ENCODE results near the gene UQCC2. TPM values are rescaled to one million over a fixed set of nuclear protein-coding genes. Genes with fewer than 3 reads are reported as not detected.

Gene UQCC2
- total and polyA plus RNA-seq, 4 donors, result 6.8 to 75.9 (median 22.4) TPM

DNA sequence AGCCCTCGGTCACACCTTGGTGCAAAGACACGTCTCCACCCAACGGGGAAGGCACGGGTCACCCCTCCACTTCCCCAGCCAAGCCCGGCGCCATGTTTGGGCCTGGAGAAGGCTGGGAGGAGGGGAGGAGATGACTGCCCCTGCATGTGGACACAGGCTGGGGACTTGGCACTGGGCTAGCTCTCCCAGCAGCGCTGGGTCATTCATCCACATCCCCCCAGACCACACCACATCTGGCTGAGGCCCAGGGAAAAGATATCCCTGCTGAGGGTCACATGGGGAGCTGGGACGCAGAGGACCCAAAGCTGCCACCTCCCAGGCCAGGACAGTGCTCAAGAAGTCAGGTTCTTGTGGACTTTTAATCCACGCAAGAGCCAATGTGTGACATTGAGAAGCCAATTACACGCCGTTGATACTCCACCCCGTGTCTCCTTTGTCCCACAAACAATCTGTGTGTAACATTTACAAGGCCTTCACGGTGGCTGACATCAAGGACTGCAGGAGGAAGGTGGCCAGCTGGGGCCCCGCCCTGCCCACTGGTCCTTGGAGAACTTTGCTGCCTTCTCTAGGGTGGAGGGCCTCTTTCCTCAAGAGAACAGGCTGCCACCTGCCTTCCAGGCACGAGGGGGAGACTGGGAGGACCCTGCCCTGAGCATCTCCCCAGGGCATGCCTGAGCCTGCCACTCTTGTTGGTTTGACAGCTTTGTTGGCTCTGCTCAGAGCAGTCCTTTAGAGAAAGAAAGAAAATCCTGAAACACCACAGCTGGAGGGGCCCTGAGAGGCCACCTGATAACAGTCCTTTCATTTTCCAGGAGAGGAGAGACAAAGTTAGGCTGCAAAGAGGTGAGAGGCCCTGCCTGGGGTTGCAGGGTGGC, 40.5 kb upstream of the UQCC2 start:
- 79% methylated on average over 15 of the region's 15 CpGs for WGBS
- H3K27ac ChIP-seq (ENCODE audit: low read depth in 1 of 2, low read length in 2 of 2), result no peak overlapping the region

DNA sequence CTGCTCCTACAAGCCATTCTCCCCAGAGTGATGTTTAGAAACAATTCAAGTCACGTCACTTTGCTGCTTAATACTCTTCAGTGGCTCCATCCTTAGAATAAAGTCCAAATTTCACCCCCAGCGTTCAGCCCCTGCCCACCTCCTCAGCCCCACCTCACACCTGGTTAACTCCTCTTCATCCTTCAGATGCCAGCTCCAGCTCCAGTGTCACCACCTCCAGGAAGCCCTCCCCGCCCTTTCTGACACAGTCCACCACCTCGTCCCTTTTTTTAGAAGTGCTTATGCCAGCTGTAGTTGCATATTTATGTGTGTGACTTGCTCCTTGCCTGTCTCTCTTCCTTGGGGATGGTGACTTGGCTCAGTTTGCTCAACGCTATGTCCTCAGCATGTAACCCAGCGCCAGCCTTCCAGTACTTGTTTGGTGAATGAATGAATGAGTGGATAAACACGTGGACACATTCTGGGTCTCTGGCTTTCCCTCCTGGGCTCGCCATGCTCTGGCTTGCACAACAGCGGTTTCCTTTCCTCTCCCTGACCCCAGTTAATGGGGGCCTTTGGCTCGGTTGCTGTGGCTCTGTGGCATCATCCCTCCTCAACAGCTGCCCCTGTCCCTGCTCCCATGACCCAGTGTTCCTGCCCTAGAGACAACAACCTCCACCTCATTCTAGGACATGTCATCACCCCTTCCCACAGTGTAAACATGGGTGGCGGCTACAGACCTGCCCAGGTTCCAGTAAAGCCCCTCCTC, 38.9 kb upstream of the UQCC2 start:
- TF ChIP-seq, protein P1, sequence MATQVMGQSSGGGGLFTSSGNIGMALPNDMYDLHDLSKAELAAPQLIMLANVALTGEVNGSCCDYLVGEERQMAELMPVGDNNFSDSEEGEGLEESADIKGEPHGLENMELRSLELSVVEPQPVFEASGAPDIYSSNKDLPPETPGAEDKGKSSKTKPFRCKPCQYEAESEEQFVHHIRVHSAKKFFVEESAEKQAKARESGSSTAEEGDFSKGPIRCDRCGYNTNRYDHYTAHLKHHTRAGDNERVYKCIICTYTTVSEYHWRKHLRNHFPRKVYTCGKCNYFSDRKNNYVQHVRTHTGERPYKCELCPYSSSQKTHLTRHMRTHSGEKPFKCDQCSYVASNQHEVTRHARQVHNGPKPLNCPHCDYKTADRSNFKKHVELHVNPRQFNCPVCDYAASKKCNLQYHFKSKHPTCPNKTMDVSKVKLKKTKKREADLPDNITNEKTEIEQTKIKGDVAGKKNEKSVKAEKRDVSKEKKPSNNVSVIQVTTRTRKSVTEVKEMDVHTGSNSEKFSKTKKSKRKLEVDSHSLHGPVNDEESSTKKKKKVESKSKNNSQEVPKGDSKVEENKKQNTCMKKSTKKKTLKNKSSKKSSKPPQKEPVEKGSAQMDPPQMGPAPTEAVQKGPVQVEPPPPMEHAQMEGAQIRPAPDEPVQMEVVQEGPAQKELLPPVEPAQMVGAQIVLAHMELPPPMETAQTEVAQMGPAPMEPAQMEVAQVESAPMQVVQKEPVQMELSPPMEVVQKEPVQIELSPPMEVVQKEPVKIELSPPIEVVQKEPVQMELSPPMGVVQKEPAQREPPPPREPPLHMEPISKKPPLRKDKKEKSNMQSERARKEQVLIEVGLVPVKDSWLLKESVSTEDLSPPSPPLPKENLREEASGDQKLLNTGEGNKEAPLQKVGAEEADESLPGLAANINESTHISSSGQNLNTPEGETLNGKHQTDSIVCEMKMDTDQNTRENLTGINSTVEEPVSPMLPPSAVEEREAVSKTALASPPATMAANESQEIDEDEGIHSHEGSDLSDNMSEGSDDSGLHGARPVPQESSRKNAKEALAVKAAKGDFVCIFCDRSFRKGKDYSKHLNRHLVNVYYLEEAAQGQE (IDR thresholded peaks at IDR 0.05), result no peak
- TF ChIP-seq SP1 (IDR thresholded peaks at IDR 0.05) (peak; percentile 92), RXRA (IDR thresholded peaks at IDR 0.05) (peak; percentile 49 to 91), NR2F2 (IDR thresholded peaks at IDR 0.05) (peak; percentile 97), RAD21 (IDR thresholded peaks at IDR 0.05) (no peak), GABPA (IDR thresholded peaks at IDR 0.05 in 1 of 2, conservative IDR thresholded peaks at IDR 0.05 in 1 of 2) (no peak), JUND (IDR thresholded peaks at IDR 0.05) (no peak), TAF1 (conservative IDR thresholded peaks at IDR 0.05) (no peak), EGR1 (IDR thresholded peaks at IDR 0.05; ENCODE audit: low read depth in 2 of 2) (no peak), FOXA1 (IDR thresholded peaks at IDR 0.05) (no peak), HNF4A (conservative IDR thresholded peaks at IDR 0.05) (peak in 1 of 2 donors; percentile 36)
- TF ChIP-seq, protein P2, sequence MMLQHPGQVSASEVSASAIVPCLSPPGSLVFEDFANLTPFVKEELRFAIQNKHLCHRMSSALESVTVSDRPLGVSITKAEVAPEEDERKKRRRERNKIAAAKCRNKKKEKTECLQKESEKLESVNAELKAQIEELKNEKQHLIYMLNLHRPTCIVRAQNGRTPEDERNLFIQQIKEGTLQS (IDR thresholded peaks at IDR 0.05), result peak; percentile 87
- H3K9ac ChIP-seq (ENCODE audit: low read depth in 1 of 2, low read length in 2 of 2), result no peak overlapping the region
- peak; percentile 45 for DNase-seq (ENCODE audit: low spot score)
- H3K27ac ChIP-seq (ENCODE audit: low read depth in 1 of 2, low read length in 2 of 2), result peak overlapping the region; percentile 16 to 37
- no peak overlapping the region for H3K4me3 ChIP-seq (ENCODE audit: low read depth in 1 of 3, low read length in 3 of 3)
- no peaks in the 10 kb centered on the region for H3K27me3 ChIP-seq (ENCODE audit: control insufficient read depth in 4 of 4, insufficient read depth in 4 of 4, low read length in 3 of 4)
- no peaks in the 10 kb centered on the region for H3K9me3 ChIP-seq (ENCODE audit: control insufficient read depth in 4 of 4, low read length in 3 of 4)
- no peaks in the 10 kb centered on the region for H3K36me3 ChIP-seq (ENCODE audit: control insufficient read depth in 4 of 4, insufficient read depth in 3 of 4, low read depth in 1 of 4, low read length in 3 of 4)
- H3K4me1 ChIP-seq (ENCODE audit: control insufficient read depth in 4 of 4, insufficient read depth in 4 of 4, low read length in 3 of 4), result peaks cover 0 to 34% (median 18%) of the 10 kb centered on the region in 4 donors
- WGBS, result 54% methylated on average over 11 of the region's 11 CpGs

More for the DNA sequence above, 40.5 kb upstream of the UQCC2 start:
- no peak for TF ChIP-seq NR2F2 (IDR thresholded peaks at IDR 0.05)
- Histone ChIP-seq H3K9me3 (ENCODE audit: control insufficient read depth in 4 of 4, low read length in 3 of 4) (no peaks in the 10 kb centered on the region), H3K9ac (ENCODE audit: low read depth in 1 of 2, low read length in 2 of 2) (no peak overlapping the region), H3K4me1 (ENCODE audit: control insufficient read depth in 4 of 4, insufficient read depth in 4 of 4, low read length in 3 of 4) (peaks cover 0 to 21% (median 6%) of the 10 kb centered on the region in 4 donors), H3K36me3 (ENCODE audit: control insufficient read depth in 4 of 4, insufficient read depth in 3 of 4, low read depth in 1 of 4, low read length in 3 of 4) (no peaks in the 10 kb centered on the region), H3K27me3 (ENCODE audit: control insufficient read depth in 4 of 4, insufficient read depth in 4 of 4, low read length in 3 of 4) (no peaks in the 10 kb centered on the region), H3K4me3 (ENCODE audit: low read depth in 1 of 3, low read length in 3 of 3) (no peak overlapping the region)
- no peak for DNase-seq (ENCODE audit: low spot score)

DNA sequence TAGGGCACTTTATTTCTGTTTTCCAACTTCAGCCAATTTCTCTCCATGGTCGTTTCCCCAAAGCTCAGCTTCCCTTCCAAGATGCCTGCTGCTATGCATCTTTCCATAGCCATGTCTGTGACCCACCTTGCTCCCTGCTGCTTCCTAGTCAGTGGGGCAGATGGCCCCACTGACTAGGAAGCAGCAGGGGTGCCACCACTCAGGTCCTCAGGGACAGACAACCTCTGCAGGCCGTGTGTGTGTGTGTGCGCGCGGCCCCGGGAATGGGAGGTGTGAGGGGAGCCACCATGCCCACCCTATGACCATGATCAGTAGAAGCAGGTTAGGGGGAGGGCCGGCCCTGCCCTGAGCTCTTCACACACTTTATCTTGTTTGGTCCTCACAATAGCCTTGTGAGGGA, 37.9 kb upstream of the UQCC2 start:
- H3K27ac ChIP-seq (ENCODE audit: low read depth in 1 of 2, low read length in 2 of 2), result no peak overlapping the region
- no peaks in the 10 kb centered on the region for H3K36me3 ChIP-seq (ENCODE audit: control insufficient read depth in 4 of 4, insufficient read depth in 3 of 4, low read depth in 1 of 4, low read length in 3 of 4)
- DNase-seq (ENCODE audit: low spot score), result no peak
- H3K4me1 ChIP-seq (ENCODE audit: control insufficient read depth in 4 of 4, insufficient read depth in 4 of 4, low read length in 3 of 4), result peaks cover 2 to 44% (median 26%) of the 10 kb centered on the region in 4 donors
- WGBS, result 84% methylated on average over 7 of the region's 7 CpGs
- no peaks in the 10 kb centered on the region for H3K27me3 ChIP-seq (ENCODE audit: control insufficient read depth in 4 of 4, insufficient read depth in 4 of 4, low read length in 3 of 4)
- H3K4me3 ChIP-seq (ENCODE audit: low read depth in 1 of 3, low read length in 3 of 3), result no peak overlapping the region
- H3K9me3 ChIP-seq (ENCODE audit: control insufficient read depth in 4 of 4, low read length in 3 of 4), result no peaks in the 10 kb centered on the region
- no peak overlapping the region for H3K9ac ChIP-seq (ENCODE audit: low read depth in 1 of 2, low read length in 2 of 2)
- TF ChIP-seq NR2F2 (IDR thresholded peaks at IDR 0.05) (no peak), RXRA (IDR thresholded peaks at IDR 0.05) (no peak), RAD21 (IDR thresholded peaks at IDR 0.05) (no peak), SP1 (IDR thresholded peaks at IDR 0.05) (no peak), HNF4A (conservative IDR thresholded peaks at IDR 0.05) (no peak), HNF4G (IDR thresholded peaks at IDR 0.05) (no peak), TAF1 (conservative IDR thresholded peaks at IDR 0.05) (no peak), GABPA (IDR thresholded peaks at IDR 0.05 in 1 of 2, conservative IDR thresholded peaks at IDR 0.05 in 1 of 2) (no peak), JUND (IDR thresholded peaks at IDR 0.05) (no peak), EGR1 (IDR thresholded peaks at IDR 0.05; ENCODE audit: low read depth in 2 of 2) (no peak)
- TF ChIP-seq, protein P3, sequence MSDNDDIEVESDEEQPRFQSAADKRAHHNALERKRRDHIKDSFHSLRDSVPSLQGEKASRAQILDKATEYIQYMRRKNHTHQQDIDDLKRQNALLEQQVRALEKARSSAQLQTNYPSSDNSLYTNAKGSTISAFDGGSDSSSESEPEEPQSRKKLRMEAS (IDR thresholded peaks at IDR 0.05), result no peak
- TF ChIP-seq, protein P4, sequence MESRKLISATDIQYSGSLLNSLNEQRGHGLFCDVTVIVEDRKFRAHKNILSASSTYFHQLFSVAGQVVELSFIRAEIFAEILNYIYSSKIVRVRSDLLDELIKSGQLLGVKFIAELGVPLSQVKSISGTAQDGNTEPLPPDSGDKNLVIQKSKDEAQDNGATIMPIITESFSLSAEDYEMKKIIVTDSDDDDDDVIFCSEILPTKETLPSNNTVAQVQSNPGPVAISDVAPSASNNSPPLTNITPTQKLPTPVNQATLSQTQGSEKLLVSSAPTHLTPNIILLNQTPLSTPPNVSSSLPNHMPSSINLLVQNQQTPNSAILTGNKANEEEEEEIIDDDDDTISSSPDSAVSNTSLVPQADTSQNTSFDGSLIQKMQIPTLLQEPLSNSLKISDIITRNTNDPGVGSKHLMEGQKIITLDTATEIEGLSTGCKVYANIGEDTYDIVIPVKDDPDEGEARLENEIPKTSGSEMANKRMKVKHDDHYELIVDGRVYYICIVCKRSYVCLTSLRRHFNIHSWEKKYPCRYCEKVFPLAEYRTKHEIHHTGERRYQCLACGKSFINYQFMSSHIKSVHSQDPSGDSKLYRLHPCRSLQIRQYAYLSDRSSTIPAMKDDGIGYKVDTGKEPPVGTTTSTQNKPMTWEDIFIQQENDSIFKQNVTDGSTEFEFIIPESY (IDR thresholded peaks at IDR 0.05), result no peak
- TF ChIP-seq, protein P5, sequence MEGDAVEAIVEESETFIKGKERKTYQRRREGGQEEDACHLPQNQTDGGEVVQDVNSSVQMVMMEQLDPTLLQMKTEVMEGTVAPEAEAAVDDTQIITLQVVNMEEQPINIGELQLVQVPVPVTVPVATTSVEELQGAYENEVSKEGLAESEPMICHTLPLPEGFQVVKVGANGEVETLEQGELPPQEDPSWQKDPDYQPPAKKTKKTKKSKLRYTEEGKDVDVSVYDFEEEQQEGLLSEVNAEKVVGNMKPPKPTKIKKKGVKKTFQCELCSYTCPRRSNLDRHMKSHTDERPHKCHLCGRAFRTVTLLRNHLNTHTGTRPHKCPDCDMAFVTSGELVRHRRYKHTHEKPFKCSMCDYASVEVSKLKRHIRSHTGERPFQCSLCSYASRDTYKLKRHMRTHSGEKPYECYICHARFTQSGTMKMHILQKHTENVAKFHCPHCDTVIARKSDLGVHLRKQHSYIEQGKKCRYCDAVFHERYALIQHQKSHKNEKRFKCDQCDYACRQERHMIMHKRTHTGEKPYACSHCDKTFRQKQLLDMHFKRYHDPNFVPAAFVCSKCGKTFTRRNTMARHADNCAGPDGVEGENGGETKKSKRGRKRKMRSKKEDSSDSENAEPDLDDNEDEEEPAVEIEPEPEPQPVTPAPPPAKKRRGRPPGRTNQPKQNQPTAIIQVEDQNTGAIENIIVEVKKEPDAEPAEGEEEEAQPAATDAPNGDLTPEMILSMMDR (IDR thresholded peaks at IDR 0.05; ENCODE audit: low read depth, low read length, missing input control), result no peak
- TF ChIP-seq, protein P2 (IDR thresholded peaks at IDR 0.05), result no peak

Data from liver (tissue), 9 donors.